Neural cell (in vitro differentiated cells): Measurements from ENCODE around the gene ASIC2. TPM values are rescaled to one million over a fixed set of nuclear protein-coding genes. Genes with fewer than 3 reads are reported as not detected.

ENCODE experiments used
- H2AFZ ChIP-seq: fragments of 200-600, 300-800 bp; sonication (generic), shearing (Covaris generic); 2 replicates; pipeline ENCODE4 v1.6.0; 2014; ENCODE audit warnings: low read depth, mild to moderate bottlenecking, antibody characterized with exemption, low read length, moderate library complexity
- H3F3A ChIP-seq: fragments of 200-600 bp; shearing (Covaris generic); 2 replicates; pipeline ENCODE4 v1.6.1; 2016; ENCODE audit warnings: mild to moderate bottlenecking, moderate library complexity, mixed read lengths, antibody characterized with exemption, low read length; ENCODE audit not compliant: insufficient read depth, poor library complexity, severe bottlenecking
- H3K27ac ChIP-seq: fragments of 200-600, 300-800 bp; sonication (generic), shearing (Covaris generic); 2 replicates; pipeline ENCODE4 v1.5.1; 2014; ENCODE audit warnings: mild to moderate bottlenecking, low read length, moderate library complexity
- H3K27me3 ChIP-seq: fragments of 300-800, 200-600 bp; sonication (generic), shearing (Covaris generic); 2 replicates; pipeline ENCODE4 v1.6.0; 2014; ENCODE audit warnings: mild to moderate bottlenecking, low read depth, low read length, moderate library complexity; ENCODE audit not compliant: insufficient read depth
- H3K36me3 ChIP-seq: fragments of 300-800, 200-600 bp; sonication (generic), shearing (Covaris generic); 2 replicates; pipeline ENCODE4 v1.5.1; 2014; ENCODE audit warnings: mild to moderate bottlenecking, antibody characterized with exemption, low read length, moderate library complexity; ENCODE audit not compliant: insufficient read depth
- H3K4me2 ChIP-seq: fragments of 300-800, 200-600 bp; sonication (generic), shearing (Covaris generic); 2 replicates; pipeline ENCODE4 v1.6.0; 2014; ENCODE audit warnings: mild to moderate bottlenecking, low read length
- H3K4me3 ChIP-seq: fragments of 300-800, 200-600 bp; sonication (generic), shearing (Covaris generic); 2 replicates; pipeline ENCODE4 v1.5.1; 2014; ENCODE audit warnings: mild to moderate bottlenecking, low read length, moderate library complexity
- H3K79me2 ChIP-seq: fragments of 200-600 bp; shearing (Covaris generic); replicated peaks from 2 replicates; pipeline ENCODE4 v1.6.0; 2014; ENCODE audit warnings: mild to moderate bottlenecking, low read length, moderate library complexity; ENCODE audit not compliant: insufficient read depth
- H3K9ac ChIP-seq: fragments of 300-800, 200-600 bp; sonication (generic), shearing (Covaris generic); 2 replicates; pipeline ENCODE4 v1.6.1; 2016; ENCODE audit warnings: mild to moderate bottlenecking, low read length, mixed read lengths
- H3K9me2 ChIP-seq: fragments of 200-600 bp; shearing (Covaris generic); 2 replicates; pipeline ENCODE4 v1.6.1; 2016; ENCODE audit warnings: mild to moderate bottlenecking, low read length, mixed read lengths; ENCODE audit not compliant: insufficient read depth
- H3K9me3 ChIP-seq: fragments of 200-600, 300-800 bp; sonication (generic), shearing (Covaris generic); 2 replicates; pipeline ENCODE4 v1.6.1; 2016; ENCODE audit warnings: mild to moderate bottlenecking, mixed run types, low read length, moderate library complexity, mixed read lengths
- H4K20me1 ChIP-seq: fragments of 200-600 bp; shearing (Covaris generic); 2 replicates; pipeline ENCODE4 v1.6.1; 2016; ENCODE audit warnings: mild to moderate bottlenecking, mixed run types; ENCODE audit not compliant: insufficient read depth
- EP300 ChIP-seq: fragments of 450-650 bp; conservative IDR thresholded peaks from 2 replicates; pipeline ENCODE4 v1.6.1; 2014; ENCODE audit warnings: antibody characterized with exemption, mild to moderate bottlenecking, moderate library complexity; ENCODE audit not compliant: poor library complexity, severe bottlenecking
- EZH2 ChIP-seq: fragments of 200-600, 300-800 bp; shearing (Covaris generic), sonication (generic); IDR thresholded peaks from 2 replicates; pipeline ENCODE4 v1.6.1; 2014; ENCODE audit warnings: antibody characterized with exemption, low read length, borderline replicate concordance, mild to moderate bottlenecking; ENCODE audit not compliant: insufficient read depth, poor library complexity, severe bottlenecking
- MXI1 ChIP-seq: fragments of 450-650 bp; conservative IDR thresholded peaks from 2 replicates; pipeline ENCODE4 v1.6.1; 2014; ENCODE audit warnings: antibody characterized with exemption, mild to moderate bottlenecking; ENCODE audit not compliant: poor library complexity, severe bottlenecking
- POLR2AphosphoS5 ChIP-seq: IDR thresholded peaks from 2 replicates; pipeline ENCODE4 v1.6.1; 2012
- RAD21 ChIP-seq: fragments of 450-650 bp; conservative IDR thresholded peaks from 2 replicates; pipeline ENCODE4 v1.6.1; 2014; ENCODE audit warnings: antibody characterized with exemption, mild to moderate bottlenecking, moderate library complexity
- SMC3 ChIP-seq: fragments of 450-650 bp; conservative IDR thresholded peaks from 2 replicates; pipeline ENCODE4 v1.6.1; 2014; ENCODE audit warnings: antibody characterized with exemption, mild to moderate bottlenecking, moderate library complexity; ENCODE audit not compliant: poor library complexity
- TAF1 ChIP-seq: IDR thresholded peaks from 2 replicates; pipeline ENCODE4 v1.6.1; 2012; ENCODE audit warnings: low read depth
- polyA plus RNA-seq: library from polyadenylated mRNA; depleted of rRNA; stranded (reverse); fragments of >200 nt; gene quantifications from 2 replicates; pipeline ENCODE4 v1.2.3, GENCODE V29; 2014
- TF ChIP-seq, protein P1 (sequence below): IDR thresholded peaks from 2 replicates; pipeline ENCODE4 v1.6.1; 2012; ENCODE audit warnings: borderline replicate concordance
- TF ChIP-seq, protein P2 (sequence below): fragments of 450-650 bp; IDR thresholded peaks from 2 replicates; pipeline ENCODE4 v1.5.1; 2014; ENCODE audit warnings: antibody characterized with exemption, mild to moderate bottlenecking, moderate library complexity; ENCODE audit not compliant: poor library complexity, severe bottlenecking

The ASIC2 gene
- polyA plus RNA-seq, 1 donor from 2014 or later = 2.4 TPM

- H2AFZ ChIP-seq = no peak overlapping the region
- no peaks in the 10 kb centered on the region for H3K9me2 ChIP-seq
- H3K4me2 ChIP-seq = no peak overlapping the region
- no peak overlapping the region for H3K9ac ChIP-seq
- no peaks in the 10 kb centered on the region for H3K36me3 ChIP-seq
- H3K27me3 ChIP-seq = peaks cover 3% of the 10 kb centered on the region
- no peaks in the 10 kb centered on the region for H3F3A ChIP-seq
- H3K27ac ChIP-seq = no peak overlapping the region
- no peaks in the 10 kb centered on the region for H3K79me2 ChIP-seq
- TF ChIP-seq, protein P1, sequence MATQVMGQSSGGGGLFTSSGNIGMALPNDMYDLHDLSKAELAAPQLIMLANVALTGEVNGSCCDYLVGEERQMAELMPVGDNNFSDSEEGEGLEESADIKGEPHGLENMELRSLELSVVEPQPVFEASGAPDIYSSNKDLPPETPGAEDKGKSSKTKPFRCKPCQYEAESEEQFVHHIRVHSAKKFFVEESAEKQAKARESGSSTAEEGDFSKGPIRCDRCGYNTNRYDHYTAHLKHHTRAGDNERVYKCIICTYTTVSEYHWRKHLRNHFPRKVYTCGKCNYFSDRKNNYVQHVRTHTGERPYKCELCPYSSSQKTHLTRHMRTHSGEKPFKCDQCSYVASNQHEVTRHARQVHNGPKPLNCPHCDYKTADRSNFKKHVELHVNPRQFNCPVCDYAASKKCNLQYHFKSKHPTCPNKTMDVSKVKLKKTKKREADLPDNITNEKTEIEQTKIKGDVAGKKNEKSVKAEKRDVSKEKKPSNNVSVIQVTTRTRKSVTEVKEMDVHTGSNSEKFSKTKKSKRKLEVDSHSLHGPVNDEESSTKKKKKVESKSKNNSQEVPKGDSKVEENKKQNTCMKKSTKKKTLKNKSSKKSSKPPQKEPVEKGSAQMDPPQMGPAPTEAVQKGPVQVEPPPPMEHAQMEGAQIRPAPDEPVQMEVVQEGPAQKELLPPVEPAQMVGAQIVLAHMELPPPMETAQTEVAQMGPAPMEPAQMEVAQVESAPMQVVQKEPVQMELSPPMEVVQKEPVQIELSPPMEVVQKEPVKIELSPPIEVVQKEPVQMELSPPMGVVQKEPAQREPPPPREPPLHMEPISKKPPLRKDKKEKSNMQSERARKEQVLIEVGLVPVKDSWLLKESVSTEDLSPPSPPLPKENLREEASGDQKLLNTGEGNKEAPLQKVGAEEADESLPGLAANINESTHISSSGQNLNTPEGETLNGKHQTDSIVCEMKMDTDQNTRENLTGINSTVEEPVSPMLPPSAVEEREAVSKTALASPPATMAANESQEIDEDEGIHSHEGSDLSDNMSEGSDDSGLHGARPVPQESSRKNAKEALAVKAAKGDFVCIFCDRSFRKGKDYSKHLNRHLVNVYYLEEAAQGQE = no peak
- TF ChIP-seq, protein P2, sequence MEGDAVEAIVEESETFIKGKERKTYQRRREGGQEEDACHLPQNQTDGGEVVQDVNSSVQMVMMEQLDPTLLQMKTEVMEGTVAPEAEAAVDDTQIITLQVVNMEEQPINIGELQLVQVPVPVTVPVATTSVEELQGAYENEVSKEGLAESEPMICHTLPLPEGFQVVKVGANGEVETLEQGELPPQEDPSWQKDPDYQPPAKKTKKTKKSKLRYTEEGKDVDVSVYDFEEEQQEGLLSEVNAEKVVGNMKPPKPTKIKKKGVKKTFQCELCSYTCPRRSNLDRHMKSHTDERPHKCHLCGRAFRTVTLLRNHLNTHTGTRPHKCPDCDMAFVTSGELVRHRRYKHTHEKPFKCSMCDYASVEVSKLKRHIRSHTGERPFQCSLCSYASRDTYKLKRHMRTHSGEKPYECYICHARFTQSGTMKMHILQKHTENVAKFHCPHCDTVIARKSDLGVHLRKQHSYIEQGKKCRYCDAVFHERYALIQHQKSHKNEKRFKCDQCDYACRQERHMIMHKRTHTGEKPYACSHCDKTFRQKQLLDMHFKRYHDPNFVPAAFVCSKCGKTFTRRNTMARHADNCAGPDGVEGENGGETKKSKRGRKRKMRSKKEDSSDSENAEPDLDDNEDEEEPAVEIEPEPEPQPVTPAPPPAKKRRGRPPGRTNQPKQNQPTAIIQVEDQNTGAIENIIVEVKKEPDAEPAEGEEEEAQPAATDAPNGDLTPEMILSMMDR = no peak
- TF ChIP-seq POLR2AphosphoS5 (no peak), RAD21 (no peak), TAF1 (no peak), SMC3 (no peak), MXI1 (no peak)
- H4K20me1 ChIP-seq = no peaks in the 10 kb centered on the region
- peaks cover 4% of the 10 kb centered on the region for H3K9me3 ChIP-seq
- H3K4me3 ChIP-seq = no peak overlapping the region
Observed at GRCh38 chr17:33045216-33045615, 247.9 kb downstream of the ASIC2 start.

- H2AFZ ChIP-seq = no peak overlapping the region
- no peaks in the 10 kb centered on the region for H3K36me3 ChIP-seq
- no peaks in the 10 kb centered on the region for H4K20me1 ChIP-seq
- no peaks in the 10 kb centered on the region for H3F3A ChIP-seq
- no peak overlapping the region for H3K27ac ChIP-seq
- peaks cover 3% of the 10 kb centered on the region for H3K27me3 ChIP-seq
- H3K4me3 ChIP-seq = no peak overlapping the region
- no peaks in the 10 kb centered on the region for H3K79me2 ChIP-seq
- H3K4me2 ChIP-seq = no peak overlapping the region
- H3K9me3 ChIP-seq = peaks cover 4% of the 10 kb centered on the region
- no peaks in the 10 kb centered on the region for H3K9me2 ChIP-seq
- TF ChIP-seq, protein P1 = no peak
- TF ChIP-seq EP300 (no peak), TAF1 (no peak), RAD21 (no peak), SMC3 (no peak), POLR2AphosphoS5 (no peak), EZH2 (no peak), MXI1 (no peak)
- TF ChIP-seq, protein P2 = no peak
- no peak overlapping the region for H3K9ac ChIP-seq
Observed at GRCh38 chr17:33044771-33045170, 248.3 kb downstream of the ASIC2 start.
